OCI-LY3 (cell line): Measurements from ENCODE around the gene TRIM46.

ENCODE experiments used
- H2AFZ ChIP-seq: fragments of 200-600, 300-600 bp; shearing (Covaris generic); 2 replicates; pipeline ENCODE4 v1.6.0; 2014; ENCODE audit warnings: antibody characterized with exemption, low read depth, low read length
- H3K27ac ChIP-seq: fragments of 200-600, 300-600 bp; sonication (generic); 2 replicates; pipeline ENCODE4 v1.5.1; 2014; ENCODE audit warnings: mild to moderate bottlenecking, low read length, moderate library complexity, mixed read lengths
- H3K27me3 ChIP-seq: fragments of 200-600, 300-600 bp; sonication (generic); 2 replicates; pipeline ENCODE4 v1.6.1; 2014; ENCODE audit warnings: low read depth, low read length, mixed read lengths
- H3K36me3 ChIP-seq: fragments of 200-600, 300-600 bp; sonication (generic); replicated peaks from 2 replicates; pipeline ENCODE3; 2014; ENCODE audit warnings: low read depth, low read length, mixed read lengths
- H3K4me1 ChIP-seq: fragments of 300-600, 200-600 bp; sonication (generic); 2 replicates; pipeline ENCODE4 v1.6.1; 2014; ENCODE audit warnings: low read length, mixed read lengths
- H3K4me2 ChIP-seq: fragments of 200-600, 300-600 bp; sonication (generic); 2 replicates; pipeline ENCODE4 v1.6.1; 2014; ENCODE audit warnings: low read length, mixed read lengths
- H3K4me3 ChIP-seq: fragments of 300-600, 200-600 bp; sonication (generic); 2 replicates; pipeline ENCODE4 v1.5.1; 2014; ENCODE audit warnings: antibody characterized with exemption, mild to moderate bottlenecking, low read length, moderate library complexity
- H3K79me2 ChIP-seq: fragments of 300-600, 200-600 bp; shearing (Covaris generic); 2 replicates; pipeline ENCODE4 v1.6.1; 2014; ENCODE audit warnings: mild to moderate bottlenecking, low read length, mixed read lengths
- H3K9ac ChIP-seq: fragments of 300-600, 200-600 bp; shearing (Covaris generic); 2 replicates; pipeline ENCODE4 v1.6.0; 2014; ENCODE audit warnings: mild to moderate bottlenecking, low read length, moderate library complexity
- H3K9me3 ChIP-seq: fragments of 200-600, 300-600 bp; shearing (Covaris generic); 2 replicates; pipeline ENCODE4 v1.6.1; 2014; ENCODE audit warnings: low read length, mixed read lengths; ENCODE audit not compliant: insufficient read depth
- H4K20me1 ChIP-seq: fragments of 200-600, 300-600 bp; sonication (generic); 2 replicates; pipeline ENCODE4 v1.6.1; 2016; ENCODE audit warnings: low read length, mixed read lengths; ENCODE audit not compliant: insufficient read depth
- CTCF ChIP-seq: fragments of 200-600, 300-600 bp; sonication (generic); IDR thresholded peaks from 2 replicates; pipeline ENCODE4 v1.5.1; 2014; ENCODE audit warnings: antibody characterized with exemption, low read length, low read depth
- EZH2phosphoT487 ChIP-seq: fragments of 200-600 bp; shearing (Covaris generic); IDR thresholded peaks from 2 replicates; pipeline ENCODE4 v1.6.1; 2018; ENCODE audit warnings: antibody characterized with exemption, mixed run types, low read depth

Gene TRIM46

GRCh38 chr1:155183775-155184221, 10.1 kb downstream of the TRIM46 start:
- Histone ChIP-seq H3K9ac (no peak overlapping the region), H3K79me2 (no peaks in the 10 kb centered on the region), H4K20me1 (no peaks in the 10 kb centered on the region), H3K36me3 (peaks cover 9% of the 10 kb centered on the region), H3K9me3 (no peaks in the 10 kb centered on the region), H3K27me3 (no peaks in the 10 kb centered on the region), H3K4me2 (no peak overlapping the region), H3K4me1 (peaks cover 20% of the 10 kb centered on the region), H3K27ac (no peak overlapping the region), H3K4me3 (no peak overlapping the region), H2AFZ (no peak overlapping the region)
- TF ChIP-seq EZH2phosphoT487 = no peak
- TF ChIP-seq CTCF = no peak

- TF ChIP-seq EZH2phosphoT487 = no peak
- no peak for TF ChIP-seq CTCF
- Histone ChIP-seq H2AFZ (no peak overlapping the region), H3K27ac (no peak overlapping the region), H3K9ac (no peak overlapping the region), H3K9me3 (no peaks in the 10 kb centered on the region), H4K20me1 (no peaks in the 10 kb centered on the region), H3K27me3 (no peaks in the 10 kb centered on the region), H3K4me1 (peaks cover 20% of the 10 kb centered on the region), H3K4me2 (no peak overlapping the region), H3K4me3 (no peak overlapping the region), H3K36me3 (peaks cover 8% of the 10 kb centered on the region), H3K79me2 (no peaks in the 10 kb centered on the region)
Measured at GRCh38 chr1:155184351-155184811, 10.7 kb downstream of the TRIM46 start.

- peaks cover 20% of the 10 kb centered on the region for H3K4me1 ChIP-seq
- H3K27ac ChIP-seq = peak overlapping the region; percentile 46
- no peaks in the 10 kb centered on the region for H4K20me1 ChIP-seq
- no peaks in the 10 kb centered on the region for H3K9me3 ChIP-seq
- peak overlapping the region; percentile 79 for H3K4me2 ChIP-seq
- H3K79me2 ChIP-seq = no peaks in the 10 kb centered on the region
- H3K36me3 ChIP-seq = peaks cover 2% of the 10 kb centered on the region
- H3K9ac ChIP-seq = peak overlapping the region; percentile 56
- no peaks in the 10 kb centered on the region for H3K27me3 ChIP-seq
- no peak for TF ChIP-seq EZH2phosphoT487
- H3K4me3 ChIP-seq = peak overlapping the region; percentile 48
- peak overlapping the region; percentile 80 for H2AFZ ChIP-seq
Measured at GRCh38 chr1:155184835-155185782, 11.5 kb downstream of the TRIM46 start.

GRCh38 chr1:155185783-155186066, 12.1 kb downstream of the TRIM46 start:
- H3K9ac ChIP-seq = peak overlapping the region; percentile 56
- H4K20me1 ChIP-seq = no peaks in the 10 kb centered on the region
- no peaks in the 10 kb centered on the region for H3K9me3 ChIP-seq
- TF ChIP-seq EZH2phosphoT487 (no peak), CTCF (no peak)
- no peaks in the 10 kb centered on the region for H3K79me2 ChIP-seq
- H3K4me2 ChIP-seq = peak overlapping the region; percentile 79
- peaks cover 20% of the 10 kb centered on the region for H3K4me1 ChIP-seq
- peak overlapping the region; percentile 80 for H2AFZ ChIP-seq
- H3K27ac ChIP-seq = peak overlapping the region; percentile 46
- peak overlapping the region; percentile 48 for H3K4me3 ChIP-seq
- peaks cover 2% of the 10 kb centered on the region for H3K36me3 ChIP-seq
- H3K27me3 ChIP-seq = no peaks in the 10 kb centered on the region
